ENCODE results near the gene LSM14A. TPM values are rescaled to one million over a fixed set of nuclear protein-coding genes. Genes with fewer than 3 reads are reported as not detected.
"Not testable (repeated sequence)": the region's sequence is repeated elsewhere in the genome, so short reads cannot be mapped to it uniquely, and the experiment has no call there.

The LSM14A gene
- polyA plus RNA-seq, 1 donor = 105 TPM

- peaks cover 7% of the 10 kb centered on the region for H3K4me1 ChIP-seq (ENCODE audit: control insufficient read depth, insufficient read depth, low read length)
- no peaks in the 10 kb centered on the region for H3K9me3 ChIP-seq (ENCODE audit: control insufficient read depth, low read depth, low read length)
- WGBS (ENCODE audit: insufficient coverage, low lambda C conversion rate) = 100% methylated on average over 2 of the region's 3 CpGs
Measured at GRCh38 chr19:34237283-34237682, 65.0 kb downstream of the LSM14A start.

DNA sequence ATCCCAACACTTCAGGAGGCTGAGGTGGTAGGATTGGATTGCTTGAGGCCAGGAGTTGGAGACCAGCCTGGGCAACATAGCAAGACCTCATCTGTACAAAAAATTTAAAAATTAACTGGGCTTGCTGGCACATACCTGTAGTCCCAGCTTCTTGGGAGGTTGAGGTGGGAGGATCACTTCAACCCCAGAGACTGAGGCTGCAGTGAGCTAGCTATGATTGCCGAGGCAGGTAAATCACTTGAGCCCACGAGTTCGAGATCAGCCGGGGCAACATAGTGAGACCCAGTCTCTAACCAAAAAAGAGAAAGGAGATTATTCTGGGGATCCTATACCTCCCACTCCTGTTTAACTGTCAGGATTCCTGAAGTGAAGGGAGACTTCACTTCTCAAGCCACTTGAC lies 65.6 kb downstream of the LSM14A start:
- DNase-seq = no peak
- H3K27me3 ChIP-seq (ENCODE audit: control insufficient read depth, insufficient read depth, low read length) = no peaks in the 10 kb centered on the region
- no peak overlapping the region for H3K27ac ChIP-seq (ENCODE audit: low read length)
- H3K4me3 ChIP-seq (ENCODE audit: low read length) = no peak overlapping the region
- no peaks in the 10 kb centered on the region for H3K36me3 ChIP-seq (ENCODE audit: control insufficient read depth, insufficient read depth, low read length)
- H3K4me1 ChIP-seq (ENCODE audit: control insufficient read depth, insufficient read depth, low read length) = peaks cover 7% of the 10 kb centered on the region
- WGBS (ENCODE audit: insufficient coverage, low lambda C conversion rate) = no CpG with 5 or more reads among the region's 4 CpGs
- H3K9me3 ChIP-seq (ENCODE audit: control insufficient read depth, low read depth, low read length) = no peaks in the 10 kb centered on the region

More at GRCh38 chr19:34237283-34237682, 65.0 kb downstream of the LSM14A start:
- no peak for DNase-seq
- H3K27ac ChIP-seq (ENCODE audit: low read length) = no peak overlapping the region
- no peaks in the 10 kb centered on the region for H3K27me3 ChIP-seq (ENCODE audit: control insufficient read depth, insufficient read depth, low read length)
- H3K4me3 ChIP-seq (ENCODE audit: low read length) = no peak overlapping the region
- H3K36me3 ChIP-seq (ENCODE audit: control insufficient read depth, insufficient read depth, low read length) = no peaks in the 10 kb centered on the region

DNA sequence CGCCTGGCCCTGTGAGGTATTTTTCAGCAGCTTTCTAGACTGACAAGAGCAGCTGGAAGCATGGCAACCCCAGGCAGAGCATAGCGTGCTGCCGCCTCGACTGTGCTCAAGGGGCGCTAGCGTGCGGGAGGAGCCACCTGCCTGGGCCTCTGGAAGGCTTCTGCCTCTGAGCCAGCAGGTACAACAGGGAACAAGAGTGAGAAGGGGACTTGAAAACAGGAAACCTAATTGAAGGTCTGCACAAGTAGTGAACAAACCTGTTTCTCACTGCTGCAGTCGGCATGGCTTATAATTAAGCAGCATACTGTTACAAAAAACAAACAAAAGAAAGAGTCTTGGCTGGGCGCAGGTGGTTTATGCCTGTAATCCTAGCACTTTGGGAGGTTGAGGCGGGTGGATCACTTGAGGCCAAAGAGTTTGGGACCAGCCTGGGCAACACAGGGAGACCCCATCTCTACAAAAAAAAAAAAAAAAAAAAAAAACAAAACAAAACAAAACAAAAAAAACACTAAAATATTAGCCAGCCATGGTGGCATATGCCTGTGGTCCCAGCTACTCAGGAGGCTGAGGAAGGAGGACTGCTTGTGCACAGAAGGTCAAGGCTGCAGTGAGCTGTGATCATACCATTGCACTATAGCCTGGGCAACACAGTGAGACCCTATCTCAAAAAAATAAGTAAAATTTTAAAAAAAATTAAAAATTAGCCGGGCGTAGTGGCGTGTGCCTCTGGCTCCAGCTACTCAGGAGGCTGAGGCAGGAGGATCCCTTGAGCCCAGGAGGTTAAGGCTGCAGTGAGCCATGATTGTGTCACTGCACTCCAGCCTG lies 69.4 kb downstream of the LSM14A start:
- no peaks in the 10 kb centered on the region for H3K27me3 ChIP-seq (ENCODE audit: control insufficient read depth, insufficient read depth, low read length)
- no peaks in the 10 kb centered on the region for H3K9me3 ChIP-seq (ENCODE audit: control insufficient read depth, low read depth, low read length)
- peak; percentile 58 for DNase-seq
- WGBS (ENCODE audit: insufficient coverage, low lambda C conversion rate) = 60% methylated on average over 1 of the region's 13 CpGs
- no peak overlapping the region for H3K4me3 ChIP-seq (ENCODE audit: low read length)
- no peaks in the 10 kb centered on the region for H3K36me3 ChIP-seq (ENCODE audit: control insufficient read depth, insufficient read depth, low read length)
- peaks cover under 1% of the 10 kb centered on the region for H3K4me1 ChIP-seq (ENCODE audit: control insufficient read depth, insufficient read depth, low read length)
- no peak overlapping the region for H3K27ac ChIP-seq (ENCODE audit: low read length)

DNA sequence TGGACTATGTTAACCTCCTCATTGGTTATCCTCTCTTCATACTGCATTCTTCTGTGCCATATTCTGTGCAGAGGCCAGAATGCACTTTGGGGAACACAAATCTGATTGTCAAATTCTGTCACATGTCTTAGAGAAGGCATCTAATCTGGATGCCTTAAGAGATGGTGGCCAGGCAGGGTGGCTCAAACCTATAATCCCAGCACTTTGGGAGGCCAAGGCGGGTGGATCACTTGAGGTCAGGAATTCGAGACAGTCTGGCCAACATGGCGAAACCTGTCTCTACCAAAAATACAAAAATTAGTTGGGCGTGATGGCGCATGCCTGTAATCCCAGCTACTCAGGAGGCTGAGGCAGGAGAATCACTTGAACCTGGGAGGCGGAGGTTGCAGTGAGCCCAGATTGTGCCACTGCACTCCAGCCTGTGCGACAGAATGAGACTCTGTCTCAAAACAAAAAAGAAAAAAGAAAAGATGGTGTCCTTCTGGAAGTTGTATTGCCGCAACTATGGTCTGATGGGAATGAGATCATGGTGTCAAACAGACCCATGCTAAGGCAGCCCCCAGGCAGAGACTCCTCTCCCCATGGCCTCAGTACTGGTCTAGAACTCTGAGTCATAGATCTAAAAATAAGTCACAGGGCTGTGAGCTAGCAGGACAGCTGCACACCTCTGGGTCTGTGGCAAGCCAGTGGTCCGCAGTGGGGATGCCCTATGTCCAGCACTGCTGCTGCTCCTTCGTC lies 71.0 kb downstream of the LSM14A start:
- not testable (repeated sequence) for H3K27ac ChIP-seq (ENCODE audit: low read length); H3K4me3 ChIP-seq (ENCODE audit: low read length); H3K4me1 ChIP-seq (ENCODE audit: control insufficient read depth, insufficient read depth, low read length); H3K9me3 ChIP-seq (ENCODE audit: control insufficient read depth, low read depth, low read length); H3K27me3 ChIP-seq (ENCODE audit: control insufficient read depth, insufficient read depth, low read length); H3K36me3 ChIP-seq (ENCODE audit: control insufficient read depth, insufficient read depth, low read length); DNase-seq
- 100% methylated on average over 1 of the region's 10 CpGs for WGBS (ENCODE audit: insufficient coverage, low lambda C conversion rate)

DNA sequence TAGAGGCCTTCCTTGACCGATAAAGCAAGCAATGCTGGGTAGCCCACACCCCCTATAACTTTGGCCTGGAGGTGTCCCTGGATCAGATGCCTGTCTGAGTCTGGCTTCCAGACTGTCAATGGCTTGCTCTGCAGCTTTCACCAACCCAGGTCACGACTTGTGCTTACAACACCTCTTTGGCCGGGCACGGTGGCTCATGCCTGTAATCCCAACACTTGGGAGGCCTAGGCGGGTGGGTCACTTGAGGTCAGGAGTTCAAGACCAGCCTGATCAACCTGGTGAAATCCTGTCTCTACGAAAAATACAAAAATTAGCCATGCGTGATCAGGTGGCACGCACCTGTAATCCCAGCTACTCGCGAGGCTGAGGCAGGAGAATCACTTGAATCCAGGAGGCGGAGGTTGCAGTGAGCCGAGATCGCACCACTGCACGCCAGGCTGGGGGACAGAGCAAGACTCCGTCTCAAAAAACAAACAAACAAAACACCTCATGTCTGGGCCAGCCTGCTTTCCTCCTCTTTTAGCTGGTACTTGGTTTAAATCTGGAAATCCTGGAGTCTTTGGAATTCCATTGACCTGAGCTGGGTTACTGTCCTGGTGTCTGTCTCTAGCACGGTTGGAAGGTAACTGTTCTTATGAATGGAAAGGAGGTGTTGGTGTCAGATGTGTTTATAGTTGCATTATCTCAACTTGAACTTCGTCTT lies 71.7 kb downstream of the LSM14A start:
- no peak for DNase-seq
- Histone ChIP-seq H3K27me3 (ENCODE audit: control insufficient read depth, insufficient read depth, low read length) (no peaks in the 10 kb centered on the region), H3K4me1 (ENCODE audit: control insufficient read depth, insufficient read depth, low read length) (no peaks in the 10 kb centered on the region), H3K4me3 (ENCODE audit: low read length) (no peak overlapping the region), H3K9me3 (ENCODE audit: control insufficient read depth, low read depth, low read length) (no peaks in the 10 kb centered on the region), H3K27ac (ENCODE audit: low read length) (no peak overlapping the region), H3K36me3 (ENCODE audit: control insufficient read depth, insufficient read depth, low read length) (no peaks in the 10 kb centered on the region)
- whole genome bisulfite sequencing (ENCODE audit: insufficient coverage, low lambda C conversion rate) = no CpG with 5 or more reads among the region's 17 CpGs

GRCh38 chr19:34244611-34245299 lies 72.5 kb downstream of the LSM14A start:
- Histone ChIP-seq H3K27me3 (ENCODE audit: control insufficient read depth, insufficient read depth, low read length) (no peaks in the 10 kb centered on the region), H3K4me3 (ENCODE audit: low read length) (no peak overlapping the region), H3K27ac (ENCODE audit: low read length) (no peak overlapping the region), H3K4me1 (ENCODE audit: control insufficient read depth, insufficient read depth, low read length) (no peaks in the 10 kb centered on the region), H3K9me3 (ENCODE audit: control insufficient read depth, low read depth, low read length) (no peaks in the 10 kb centered on the region), H3K36me3 (ENCODE audit: control insufficient read depth, insufficient read depth, low read length) (no peaks in the 10 kb centered on the region)
- no peak for DNase-seq
- no CpG with 5 or more reads among the region's 13 CpGs for WGBS (ENCODE audit: insufficient coverage, low lambda C conversion rate)

DNA sequence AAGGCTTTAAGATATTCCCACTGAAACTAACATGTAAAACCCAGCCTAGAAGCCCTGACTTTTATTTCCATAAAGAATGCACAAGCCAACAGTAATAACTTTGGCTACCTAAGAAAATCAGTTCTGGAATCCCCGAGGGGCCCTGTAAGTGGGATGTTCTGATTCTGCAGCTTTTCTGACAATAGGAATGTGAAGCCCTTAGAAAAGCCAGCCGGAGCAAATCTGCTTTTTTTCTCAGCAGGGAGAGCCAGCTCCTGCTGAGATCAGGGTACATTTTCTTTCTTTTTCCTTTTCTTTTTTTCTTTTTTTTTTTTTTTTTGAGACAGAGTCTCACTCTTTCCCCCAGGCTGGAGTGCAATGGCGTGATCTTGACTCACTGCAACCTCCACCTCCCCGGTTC lies 74.0 kb downstream of the LSM14A start:
- Histone ChIP-seq H3K36me3 (ENCODE audit: control insufficient read depth, insufficient read depth, low read length) (no peaks in the 10 kb centered on the region), H3K9me3 (ENCODE audit: control insufficient read depth, low read depth, low read length) (no peaks in the 10 kb centered on the region), H3K4me3 (ENCODE audit: low read length) (no peak overlapping the region), H3K27me3 (ENCODE audit: control insufficient read depth, insufficient read depth, low read length) (no peaks in the 10 kb centered on the region), H3K4me1 (ENCODE audit: control insufficient read depth, insufficient read depth, low read length) (no peaks in the 10 kb centered on the region), H3K27ac (ENCODE audit: low read length) (no peak overlapping the region)
- DNase-seq = no peak
- no CpG with 5 or more reads among the region's 4 CpGs for WGBS (ENCODE audit: insufficient coverage, low lambda C conversion rate)

DNA sequence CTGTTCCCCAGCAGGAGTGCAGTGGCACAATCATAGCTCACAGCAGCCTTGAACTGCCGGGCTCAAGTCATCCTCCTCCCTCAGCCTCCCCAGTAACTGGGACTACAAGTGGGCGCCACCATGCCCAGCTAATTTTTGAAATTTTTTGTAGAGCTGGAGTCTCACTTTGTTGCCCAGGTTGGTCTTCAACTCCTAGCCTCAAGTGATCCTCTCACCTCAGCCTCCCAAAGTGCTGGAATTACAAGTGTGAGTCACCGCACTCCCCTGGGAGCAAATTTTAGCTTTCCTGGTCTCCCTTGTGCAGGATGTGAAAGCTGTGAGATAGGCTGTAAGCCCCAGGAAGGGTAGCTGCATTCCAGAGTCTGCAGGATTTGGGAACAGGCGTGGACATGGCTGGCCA lies 76.6 kb downstream of the LSM14A start:
- Histone ChIP-seq H3K9me3 (ENCODE audit: control insufficient read depth, low read depth, low read length) (no peaks in the 10 kb centered on the region), H3K27me3 (ENCODE audit: control insufficient read depth, insufficient read depth, low read length) (no peaks in the 10 kb centered on the region), H3K36me3 (ENCODE audit: control insufficient read depth, insufficient read depth, low read length) (no peaks in the 10 kb centered on the region), H3K4me1 (ENCODE audit: control insufficient read depth, insufficient read depth, low read length) (no peaks in the 10 kb centered on the region), H3K27ac (ENCODE audit: low read length) (no peak overlapping the region), H3K4me3 (ENCODE audit: low read length) (no peak overlapping the region)
- no CpG with 5 or more reads among the region's 4 CpGs for WGBS (ENCODE audit: insufficient coverage, low lambda C conversion rate)
- no peak for DNase-seq

- H3K4me3 ChIP-seq (ENCODE audit: low read length); H3K4me1 ChIP-seq (ENCODE audit: control insufficient read depth, insufficient read depth, low read length); H3K27ac ChIP-seq (ENCODE audit: low read length); H3K36me3 ChIP-seq (ENCODE audit: control insufficient read depth, insufficient read depth, low read length); H3K27me3 ChIP-seq (ENCODE audit: control insufficient read depth, insufficient read depth, low read length); H3K9me3 ChIP-seq (ENCODE audit: control insufficient read depth, low read depth, low read length); DNase-seq: not testable (repeated sequence)
- WGBS (ENCODE audit: insufficient coverage, low lambda C conversion rate) = 83% methylated on average over 1 of the region's 14 CpGs
Measured at GRCh38 chr19:34253167-34253566, 80.9 kb downstream of the LSM14A start.

DNA sequence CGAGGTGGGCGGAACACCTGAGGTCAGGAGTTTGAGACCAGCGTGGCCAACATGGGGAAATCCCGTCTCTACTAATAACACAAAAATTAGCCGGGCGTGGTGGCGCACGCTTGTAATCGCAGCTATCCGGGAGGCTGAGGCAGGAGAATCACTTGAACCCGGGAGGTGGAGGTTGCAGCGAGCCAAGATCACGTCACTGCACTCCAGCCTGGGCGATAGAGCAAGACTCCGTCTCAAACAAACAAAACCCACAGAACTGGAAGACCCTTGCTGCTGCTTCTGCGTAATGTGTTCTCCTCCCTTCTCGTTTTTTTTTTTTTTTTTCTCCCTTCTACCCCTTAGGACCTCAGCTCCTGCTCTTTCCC lies 81.4 kb downstream of the LSM14A start:
- H3K4me3 ChIP-seq (ENCODE audit: low read length) = peak overlapping the region; percentile 98
- DNase-seq; H3K9me3 ChIP-seq (ENCODE audit: control insufficient read depth, low read depth, low read length); H3K27me3 ChIP-seq (ENCODE audit: control insufficient read depth, insufficient read depth, low read length); H3K36me3 ChIP-seq (ENCODE audit: control insufficient read depth, insufficient read depth, low read length); H3K4me1 ChIP-seq (ENCODE audit: control insufficient read depth, insufficient read depth, low read length): not testable (repeated sequence)
- WGBS (ENCODE audit: insufficient coverage, low lambda C conversion rate) = 30% methylated on average over 2 of the region's 17 CpGs
- peak overlapping the region; percentile 95 for H3K27ac ChIP-seq (ENCODE audit: low read length)
